ENCODE data around the gene SH3D19. TPM values are rescaled to one million over a fixed set of nuclear protein-coding genes. Genes with fewer than 3 reads are reported as not detected.
"Not testable (repeated sequence)": the region's sequence is repeated elsewhere in the genome, so short reads cannot be mapped to it uniquely, and the experiment has no call there.

Gene SH3D19
- total RNA-seq, 1 donor from 2014 or later: 121 TPM

DNA sequence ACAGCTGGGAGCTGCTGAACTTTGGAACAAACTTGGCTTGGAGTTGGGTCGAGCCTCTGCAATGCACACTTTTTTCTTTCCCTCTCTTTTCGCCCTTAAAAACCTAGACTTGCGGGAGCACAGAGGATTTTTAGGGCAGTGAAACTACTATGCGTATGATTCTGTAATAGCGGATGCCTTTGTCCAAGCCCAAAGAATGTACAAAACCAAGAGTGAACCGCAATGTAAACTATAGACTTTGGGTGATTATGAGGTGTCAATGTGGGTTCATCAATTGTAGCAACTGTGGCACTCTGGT lies 493 bp upstream of the SH3D19 start:
- intact Hi-C loops (cut with micrococcal nuclease): no loop called here
- Histone ChIP-seq H3K4me3 (peak overlapping the region; percentile 77), H3K36me3 (no peaks in the 10 kb centered on the region), H3K9me3 (replicated peaks) (no peaks in the 10 kb centered on the region), H3K27ac (replicated peaks) (peak overlapping the region; percentile 94), H3K27me3 (ENCODE audit: low read depth) (no peaks in the 10 kb centered on the region), H3K4me1 (peaks cover 53% of the 10 kb centered on the region)
- no peak for DNase-seq
- no peak for TF ChIP-seq CTCF (IDR thresholded peaks at IDR 0.05; ENCODE audit: borderline replicate concordance)

- Histone ChIP-seq H3K4me1 (peaks cover 64% of the 10 kb centered on the region), H3K9me3 (replicated peaks) (no peaks in the 10 kb centered on the region), H3K4me3 (peak overlapping the region; percentile 77), H3K36me3 (no peaks in the 10 kb centered on the region), H3K27ac (replicated peaks) (peak overlapping the region; percentile 94), H3K27me3 (ENCODE audit: low read depth) (no peaks in the 10 kb centered on the region)
- intact Hi-C loops (cut with micrococcal nuclease): no loop called here
- peak; percentile 29 for DNase-seq
- no peak for TF ChIP-seq CTCF (IDR thresholded peaks at IDR 0.05; ENCODE audit: borderline replicate concordance)
Measured at GRCh38 chr4:151324752-151325110, 674 bp downstream of the SH3D19 start.

DNA sequence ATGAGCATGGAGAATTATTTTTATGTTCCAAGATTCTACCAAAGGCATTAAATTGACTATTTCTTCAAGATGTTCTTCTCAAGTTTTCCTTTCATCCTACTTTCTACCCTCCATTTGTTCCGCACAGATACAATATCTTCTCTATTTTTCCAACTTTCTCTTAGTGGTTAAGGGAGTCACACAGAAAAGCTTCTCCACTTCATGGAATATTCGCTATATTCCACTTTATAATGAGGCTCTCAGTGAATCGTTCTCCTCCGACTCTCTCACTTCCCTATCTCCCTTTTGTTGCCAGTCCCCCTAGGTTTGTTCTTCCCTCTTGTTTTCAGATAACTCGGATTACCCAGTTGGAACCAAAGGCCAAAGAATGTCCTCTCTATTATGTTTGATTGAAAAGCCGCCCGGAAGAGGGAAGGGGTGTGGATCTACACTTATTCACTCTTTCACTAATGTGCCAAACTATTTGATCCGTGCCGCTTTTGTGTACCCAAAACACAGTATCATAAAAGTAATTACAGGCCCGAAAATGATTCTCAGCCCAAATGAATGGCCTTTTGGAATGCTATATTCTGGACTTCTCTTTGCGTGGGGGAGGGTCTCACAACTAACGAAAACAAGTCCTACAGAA lies 1.2 kb downstream of the SH3D19 start:
- Histone ChIP-seq H3K27ac (replicated peaks) (peak overlapping the region; percentile 94), H3K36me3 (no peaks in the 10 kb centered on the region), H3K9me3 (replicated peaks) (no peaks in the 10 kb centered on the region), H3K4me1 (peaks cover 69% of the 10 kb centered on the region), H3K27me3 (ENCODE audit: low read depth) (no peaks in the 10 kb centered on the region), H3K4me3 (peak overlapping the region; percentile 77)
- no peak for TF ChIP-seq CTCF (IDR thresholded peaks at IDR 0.05; ENCODE audit: borderline replicate concordance)
- intact Hi-C loops (cut with micrococcal nuclease): no loop called here
- no peak for DNase-seq

GRCh38 chr4:151323667-151324066 lies 1.7 kb downstream of the SH3D19 start:
- Histone ChIP-seq H3K4me3 (peak overlapping the region; percentile 77), H3K9me3 (replicated peaks) (no peaks in the 10 kb centered on the region), H3K36me3 (no peaks in the 10 kb centered on the region), H3K4me1 (peaks cover 75% of the 10 kb centered on the region), H3K27me3 (ENCODE audit: low read depth) (no peaks in the 10 kb centered on the region), H3K27ac (replicated peaks) (peak overlapping the region; percentile 94)
- TF ChIP-seq CTCF (IDR thresholded peaks at IDR 0.05; ENCODE audit: borderline replicate concordance): no peak
- intact Hi-C loops (cut with micrococcal nuclease): no loop called here
- no peak for DNase-seq

DNA sequence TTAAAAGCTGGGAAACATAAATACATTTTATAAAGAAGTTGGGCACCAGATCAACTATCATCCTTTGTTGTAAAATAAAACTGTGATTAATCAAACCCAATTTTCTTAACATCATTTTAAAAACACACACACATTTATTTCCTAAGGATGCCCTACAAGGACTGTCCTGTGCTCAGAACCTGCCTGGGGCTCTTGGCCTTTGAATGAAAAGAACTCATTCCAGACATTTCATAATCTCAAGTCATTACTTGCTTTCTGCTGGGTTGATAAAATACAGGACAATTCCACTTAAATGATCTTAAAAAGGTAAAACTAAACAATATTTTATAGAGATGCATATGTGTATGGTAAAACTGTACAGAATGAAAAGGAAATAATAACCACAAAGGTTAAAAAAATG lies 2.8 kb downstream of the SH3D19 start:
- Histone ChIP-seq H3K9me3 (replicated peaks) (no peaks in the 10 kb centered on the region), H3K36me3 (no peaks in the 10 kb centered on the region), H3K27me3 (ENCODE audit: low read depth) (no peaks in the 10 kb centered on the region), H3K4me1 (peaks cover 85% of the 10 kb centered on the region), H3K4me3 (peak overlapping the region; percentile 77), H3K27ac (replicated peaks) (peak overlapping the region; percentile 94)
- no peak for DNase-seq
- intact Hi-C loops (cut with micrococcal nuclease): no loop called here
- TF ChIP-seq CTCF (IDR thresholded peaks at IDR 0.05; ENCODE audit: borderline replicate concordance): no peak

DNA sequence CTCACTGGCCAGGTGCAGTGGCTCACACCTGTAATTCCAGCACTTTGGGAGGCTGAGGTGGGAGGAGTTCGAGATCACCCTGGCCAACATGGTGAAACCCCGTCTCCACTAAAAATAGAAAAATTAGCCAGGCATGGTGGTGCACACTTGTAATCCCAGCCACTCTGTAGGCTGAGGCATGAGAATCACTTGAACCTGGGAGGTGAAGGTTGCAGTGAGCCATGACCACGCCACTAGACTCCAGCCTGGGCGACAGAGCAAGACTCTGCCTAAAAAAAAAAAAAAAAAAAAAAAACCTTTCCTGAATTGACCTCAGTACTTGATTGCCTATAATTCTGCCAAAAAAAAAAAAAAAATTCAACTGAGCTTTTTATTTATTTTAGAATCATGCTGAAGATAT lies 3.2 kb downstream of the SH3D19 start:
- intact Hi-C loops (cut with micrococcal nuclease); H3K27me3 ChIP-seq (ENCODE audit: low read depth): not testable (repeated sequence)
- H3K4me1 ChIP-seq: peaks cover 89% of the 10 kb centered on the region

More for the DNA sequence above, 3.2 kb downstream of the SH3D19 start:
- DNase-seq; H3K9me3 ChIP-seq (replicated peaks); H3K36me3 ChIP-seq: not testable (repeated sequence)
- H3K4me3 ChIP-seq: peak overlapping the region; percentile 77
- peak overlapping the region; percentile 94 for H3K27ac ChIP-seq (replicated peaks)
